Testis (tissue), 2 donors: ENCODE measurements around the gene LHFPL5.

Experiments used
- CTCF ChIP-seq, 3 experiments: fragments of 450-650 bp in 2 of 3; fragments of 200-600 bp in 1 of 3; sonication (generic) in 1 of 3; IDR thresholded peaks; one replicate each; pipeline ENCODE4 v1.5.1; 2016 to 2019; ENCODE audit warnings: antibody characterized with exemption in 3 of 3, mild to moderate bottlenecking in 2 of 3, moderate library complexity in 1 of 3
- POLR2A ChIP-seq: fragments of 450-650 bp; IDR thresholded peaks from one replicate; pipeline ENCODE4 v1.6.1; 2017; ENCODE audit warnings: antibody characterized with exemption, mild to moderate bottlenecking, moderate library complexity

GRCh38 chr6:35829306-35829705 is 24.2 kb downstream of the LHFPL5 start:
- no peak for TF ChIP-seq CTCF (IDR thresholded peaks at IDR 0.05)
- TF ChIP-seq POLR2A: no peak
